GM04503 (cell line): ENCODE data around the gene GPATCH8.

Experiments
- DNase-seq: peaks from one replicate; pipeline ENCODE4 v3.0.0-alpha.2; 2012; ENCODE audit warnings: low read depth

Gene GPATCH8

GRCh38 chr17:44451016-44451627 is 52.1 kb downstream of the GPATCH8 start:
- no peak for DNase-seq

GRCh38 chr17:44448412-44448811 is 54.8 kb downstream of the GPATCH8 start:
- no peak for DNase-seq

GRCh38 chr17:44444735-44445105 is 58.5 kb downstream of the GPATCH8 start:
- no peak for DNase-seq

- no peak for DNase-seq
Observed at GRCh38 chr17:44442806-44443205, 60.4 kb downstream of the GPATCH8 start.

GRCh38 chr17:44439168-44439567 is 64.0 kb downstream of the GPATCH8 start:
- DNase-seq: no peak

- DNase-seq: no peak
Observed at GRCh38 chr17:44438636-44439035, 64.6 kb downstream of the GPATCH8 start.

GRCh38 chr17:44436336-44436735 is 66.9 kb downstream of the GPATCH8 start:
- DNase-seq: no peak

- no peak for DNase-seq
Observed at GRCh38 chr17:44432254-44433157, 70.7 kb downstream of the GPATCH8 start.

GRCh38 chr17:44424828-44425461 is 78.3 kb downstream of the GPATCH8 start:
- no peak for DNase-seq

- DNase-seq: peak; percentile 56
Observed at GRCh38 chr17:44417553-44417952, 85.7 kb downstream of the GPATCH8 start.

GRCh38 chr17:44416558-44417289 is 86.5 kb downstream of the GPATCH8 start:
- DNase-seq: no peak

GRCh38 chr17:44414394-44415155 is 88.6 kb downstream of the GPATCH8 start:
- no peak for DNase-seq

- DNase-seq: no peak
Observed at GRCh38 chr17:44409309-44410028, 93.7 kb downstream of the GPATCH8 start.

GRCh38 chr17:44408786-44409185 is 94.4 kb downstream of the GPATCH8 start:
- no peak for DNase-seq

- DNase-seq: no peak
Observed at GRCh38 chr17:44402564-44403172, 100.5 kb downstream of the GPATCH8 start.

GRCh38 chr17:44400226-44400847 is 102.9 kb downstream of the GPATCH8 start:
- no peak for DNase-seq

GRCh38 chr17:44398692-44399691 is 104.2 kb downstream of the GPATCH8 start:
- DNase-seq: no peak
